HepG2 (cell line): ENCODE data around the gene LHX1. TPM values are rescaled to one million over a fixed set of nuclear protein-coding genes. Genes with fewer than 3 reads are reported as not detected.

ENCODE experiments used
- CCDC6 ChIP-seq: sonication (generic); formaldehyde crosslinking; IDR thresholded peaks from 2 replicates; pipeline ENCODE4 v1.8.1; 2022; ENCODE audit warnings: mild to moderate bottlenecking, missing genetic modification reagents, moderate library complexity
- FIP1L1 ChIP-seq: fragments of 200-400 bp; formaldehyde crosslinking; IDR thresholded peaks from 2 replicates; pipeline ENCODE4 v1.6.1; 2018; ENCODE audit warnings: low read depth, mild to moderate bottlenecking, low read length, moderate library complexity, borderline replicate concordance; ENCODE audit not compliant: insufficient read depth
- FOXM1 ChIP-seq: sonication (generic); formaldehyde crosslinking; IDR thresholded peaks from 2 replicates; pipeline ENCODE4 v1.5.0; 2020; ENCODE audit warnings: missing genetic modification reagents
- HCFC1 ChIP-seq: fragments of 150-350 bp; IDR thresholded peaks from 2 replicates; pipeline ENCODE4 v1.6.1; 2014; ENCODE audit warnings: low read depth, low read length
- HNF4G ChIP-seq, 2 experiments: sonication (generic) in 1 of 2; formaldehyde crosslinking in 1 of 2; IDR thresholded peaks; 2 replicates each; pipeline versions ENCODE4 v1.4.0 to v1.6.1; 2011 to 2020; ENCODE audit warnings: borderline replicate concordance in 2 of 2, low read depth in 2 of 2, mild to moderate bottlenecking in 2 of 2, low read length in 1 of 2, missing genetic modification reagents in 1 of 2, moderate library complexity in 1 of 2
- KDM6A ChIP-seq: IDR thresholded peaks from 2 replicates; pipeline ENCODE4 v1.6.1; 2016; ENCODE audit warnings: low read depth
- MBD4 ChIP-seq: IDR thresholded peaks from 2 replicates; pipeline ENCODE4 v1.6.1; 2012; ENCODE audit warnings: low read length, inconsistent platforms, borderline replicate concordance
- PAX8 ChIP-seq: sonication (generic); formaldehyde crosslinking; IDR thresholded peaks from 2 replicates; pipeline ENCODE4 v1.8.0; 2022; ENCODE audit warnings: mild to moderate bottlenecking, missing genetic modification reagents, borderline replicate concordance
- POLR2A ChIP-seq, 2 experiments: IDR thresholded peaks; 2 replicates each; pipeline ENCODE4 v1.6.1; 2011; ENCODE audit warnings: low read depth in 2 of 2, low read length in 2 of 2, mild to moderate bottlenecking in 1 of 2, moderate library complexity in 1 of 2; ENCODE audit not compliant: insufficient read depth in 1 of 2
- SALL2 ChIP-seq: sonication (generic); formaldehyde crosslinking; IDR thresholded peaks from 2 replicates; pipeline ENCODE4 v1.8.1; 2023; ENCODE audit warnings: mild to moderate bottlenecking, missing genetic modification reagents, inconsistent platforms
- SIX1 ChIP-seq: sonication (generic); formaldehyde crosslinking; IDR thresholded peaks from 2 replicates; pipeline ENCODE4 v1.4.0; 2020; ENCODE audit warnings: missing genetic modification reagents, borderline replicate concordance
- SP2 ChIP-seq: sonication (generic); formaldehyde crosslinking; IDR thresholded peaks from 2 replicates; pipeline ENCODE4 v1.5.1; 2020; ENCODE audit warnings: mild to moderate bottlenecking, missing genetic modification reagents
- TIGD3 ChIP-seq: sonication (generic); formaldehyde crosslinking; IDR thresholded peaks from 2 replicates; pipeline ENCODE4 v1.5.1; 2020; ENCODE audit warnings: mild to moderate bottlenecking, missing genetic modification reagents, borderline replicate concordance
- YEATS4 ChIP-seq: sonication (generic); formaldehyde crosslinking; IDR thresholded peaks from 2 replicates; pipeline ENCODE4 v1.4.0; 2020; ENCODE audit warnings: missing genetic modification reagents, borderline replicate concordance
- ZBTB10 ChIP-seq: sonication (generic); formaldehyde crosslinking; IDR thresholded peaks from 2 replicates; pipeline ENCODE4 v1.4.0; 2020; ENCODE audit warnings: missing genetic modification reagents, borderline replicate concordance
- ZBTB25 ChIP-seq: IDR thresholded peaks from 2 replicates; pipeline ENCODE4 v1.6.1; 2018; ENCODE audit warnings: missing genetic modification reagents
- ZMYM4 ChIP-seq: sonication (generic); formaldehyde crosslinking; IDR thresholded peaks from 2 replicates; pipeline ENCODE4 v1.8.1; 2023; ENCODE audit warnings: mild to moderate bottlenecking, missing genetic modification reagents
- ZNF577 ChIP-seq: sonication (generic); formaldehyde crosslinking; IDR thresholded peaks from 2 replicates; pipeline ENCODE4 v1.4.0; 2020; ENCODE audit warnings: mild to moderate bottlenecking, low read depth, missing genetic modification reagents, borderline replicate concordance
- ZNF766 ChIP-seq: sonication (generic); formaldehyde crosslinking; IDR thresholded peaks from 2 replicates; pipeline ENCODE4 v1.5.0; 2020; ENCODE audit warnings: missing genetic modification reagents, borderline replicate concordance
- ZNF772 ChIP-seq: sonication (generic); formaldehyde crosslinking; IDR thresholded peaks from 2 replicates; pipeline ENCODE4 v1.5.0; 2020; ENCODE audit warnings: mild to moderate bottlenecking, missing genetic modification reagents
- ZNF782 ChIP-seq: sonication (generic); formaldehyde crosslinking; IDR thresholded peaks from 2 replicates; pipeline ENCODE4 v1.4.0; 2020; ENCODE audit warnings: missing genetic modification reagents, mild to moderate bottlenecking, borderline replicate concordance
- ZSCAN5A ChIP-seq: sonication (generic); formaldehyde crosslinking; IDR thresholded peaks from 2 replicates; pipeline ENCODE4 v1.8.0; 2022; ENCODE audit warnings: mild to moderate bottlenecking, missing genetic modification reagents, borderline replicate concordance
- polyA plus RNA-seq, 8 experiments: library from polyadenylated mRNA; depleted of rRNA in 3 of 8; stranded (reverse) in 7 of 8; unstranded in 1 of 8; fragments of >200 nt; fragmentation: Illumina TruSeq in 4 of 8; extraction: Trizol in 4 of 8; gene quantifications; 2 replicates each; pipeline versions ENCODE4 v1.2.1 to v1.2.3, GENCODE V29; 2011 to 2016; ENCODE audit warnings: low read depth in 4 of 8, missing spikeins in 1 of 8, mixed read lengths in 1 of 8; ENCODE audit not compliant: insufficient read depth in 1 of 8
- total RNA-seq, 5 experiments: library from RNA; depleted of rRNA; stranded (reverse); fragments of >200 nt; fragmentation: Illumina TruSeq; extraction: Trizol; gene quantifications; 2 replicates each; pipeline ENCODE4 v1.2.3, GENCODE V29; 2016; ENCODE audit warnings: low read depth in 1 of 5

LHX1 gene
- total and polyA plus RNA-seq, 2 of the 13 experiments (the other 11 are each of a cell fraction or from before 2014, with no cell fraction given) = not detected

GRCh38 chr17:36948717-36949460, 11.6 kb downstream of the LHX1 start, which contains the start of gene AATF (continued):
- TF ChIP-seq ZSCAN5A = peak; percentile 92
- peak; percentile 100 for TF ChIP-seq CCDC6
- TF ChIP-seq ZNF772 (CRISPR knock-in tag) = peak; percentile 99
- TF ChIP-seq SP2 (CRISPR knock-in tag) = peak; percentile 69
- peak; percentile 99 for TF ChIP-seq SALL2 (CRISPR knock-in tag)
- peak; percentile 99 for TF ChIP-seq ZNF766 (CRISPR knock-in tag)
- TF ChIP-seq YEATS4 (CRISPR knock-in tag) = peak; percentile 94; the same call in 1 of the 2 replicates
- no peak for TF ChIP-seq FIP1L1
- TF ChIP-seq ZBTB25 = peak; percentile 88
- TF ChIP-seq KDM6A (CRISPR knock-in tag) = no peak
- peak; percentile 90; the same call in 1 of the 2 replicates for TF ChIP-seq ZNF782 (CRISPR knock-in tag)
- TF ChIP-seq ZMYM4 = peak; percentile 96
- TF ChIP-seq TIGD3 (CRISPR knock-in tag) = peak; percentile 98
- TF ChIP-seq PAX8 (CRISPR knock-in tag) = 0 out of 2 replicates have a peak, but pooled peaks have one; percentile 76
- no peak for TF ChIP-seq HNF4G (IDR thresholded peaks at IDR 0.05; ENCODE audit: borderline replicate concordance, low read depth, low read length)
- peak; percentile 43; the same call in 1 of the 2 replicates for TF ChIP-seq HNF4G (CRISPR knock-in tag; IDR thresholded peaks at IDR 0.05; ENCODE audit: borderline replicate concordance, low read depth)
- no peak for TF ChIP-seq MBD4
- 0 out of 2 replicates have a peak, but pooled peaks have one; percentile 57 for TF ChIP-seq ZNF577 (CRISPR knock-in tag)
- peak; percentile 40; the same call in 1 of the 2 replicates for TF ChIP-seq HCFC1
- TF ChIP-seq POLR2A (IDR thresholded peaks at IDR 0.05; ENCODE audit: insufficient read depth in 1 of 2, low read depth in 2 of 2, low read length in 2 of 2) = peak; percentile 81 to 85
- TF ChIP-seq ZBTB10 (CRISPR knock-in tag) = peak; percentile 81; the same call in 1 of the 2 replicates
- TF ChIP-seq FOXM1 (CRISPR knock-in tag) = peak; percentile 90; the same call in 1 of the 2 replicates
- peak; percentile 10 for TF ChIP-seq SIX1 (CRISPR knock-in tag)
